ENCODE data around the gene IFNLR1. TPM values are rescaled to one million over a fixed set of nuclear protein-coding genes. Genes with fewer than 3 reads are reported as not detected.

Gene IFNLR1
- total and polyA plus RNA-seq, 2 donors = 0.51 to 0.79 TPM

GRCh38 chr1:24141311-24141997, 45.6 kb downstream of the IFNLR1 start:
- Histone ChIP-seq H3K4me3 (ENCODE audit: low read depth, low read length) (no peak overlapping the region), H3K4me1 (ENCODE audit: insufficient read depth) (no peaks in the 10 kb centered on the region), H3K27ac (ENCODE audit: low read depth) (no peak overlapping the region), H3K36me3 (ENCODE audit: insufficient read depth) (no peaks in the 10 kb centered on the region)
- 85% methylated on average over 10 of the region's 10 CpGs for WGBS
- no peak for DNase-seq (ENCODE audit: extremely low spot score)

- DNase-seq (ENCODE audit: extremely low spot score) = no peak
- Histone ChIP-seq H3K4me1 (ENCODE audit: insufficient read depth) (no peaks in the 10 kb centered on the region), H3K27ac (ENCODE audit: low read depth) (no peak overlapping the region), H3K4me3 (ENCODE audit: low read depth, low read length) (no peak overlapping the region), H3K36me3 (ENCODE audit: insufficient read depth) (no peaks in the 10 kb centered on the region)
- WGBS = 86% methylated on average over 17 of the region's 17 CpGs
Measured at GRCh38 chr1:24140741-24141181, 46.3 kb downstream of the IFNLR1 start.

- Histone ChIP-seq H3K36me3 (ENCODE audit: insufficient read depth) (no peaks in the 10 kb centered on the region), H3K27ac (ENCODE audit: low read depth) (no peak overlapping the region), H3K4me1 (ENCODE audit: insufficient read depth) (no peaks in the 10 kb centered on the region), H3K4me3 (ENCODE audit: low read depth, low read length) (no peak overlapping the region)
- WGBS = 89% methylated on average over 11 of the region's 11 CpGs
- DNase-seq (ENCODE audit: extremely low spot score) = no peak
Measured at GRCh38 chr1:24139841-24140425, 47.2 kb downstream of the IFNLR1 start.

GRCh38 chr1:24139222-24139489, 47.9 kb downstream of the IFNLR1 start:
- Histone ChIP-seq H3K4me3 (ENCODE audit: low read depth, low read length) (no peak overlapping the region), H3K4me1 (ENCODE audit: insufficient read depth) (no peaks in the 10 kb centered on the region), H3K27ac (ENCODE audit: low read depth) (no peak overlapping the region), H3K36me3 (ENCODE audit: insufficient read depth) (no peaks in the 10 kb centered on the region)
- 74% methylated on average over 2 of the region's 2 CpGs for WGBS
- DNase-seq (ENCODE audit: extremely low spot score) = no peak

- Histone ChIP-seq H3K4me1 (ENCODE audit: insufficient read depth) (no peaks in the 10 kb centered on the region), H3K36me3 (ENCODE audit: insufficient read depth) (no peaks in the 10 kb centered on the region), H3K27ac (ENCODE audit: low read depth) (no peak overlapping the region), H3K4me3 (ENCODE audit: low read depth, low read length) (no peak overlapping the region)
- DNase-seq (ENCODE audit: extremely low spot score) = no peak
- 58% methylated on average over 13 of the region's 13 CpGs for WGBS
Measured at GRCh38 chr1:24138476-24139221, 48.4 kb downstream of the IFNLR1 start.

- no peak overlapping the region for H3K4me3 ChIP-seq (ENCODE audit: low read depth, low read length)
- WGBS = 83% methylated on average over 15 of the region's 15 CpGs
- H3K27ac ChIP-seq (ENCODE audit: low read depth) = no peak overlapping the region
- no peak for DNase-seq (ENCODE audit: extremely low spot score)
- H3K36me3 ChIP-seq (ENCODE audit: insufficient read depth) = no peaks in the 10 kb centered on the region
- H3K4me1 ChIP-seq (ENCODE audit: insufficient read depth) = no peaks in the 10 kb centered on the region
Measured at GRCh38 chr1:24136956-24137539, 50.0 kb downstream of the IFNLR1 start.

- H3K4me1 ChIP-seq (ENCODE audit: insufficient read depth) = no peaks in the 10 kb centered on the region
- no peak overlapping the region for H3K4me3 ChIP-seq (ENCODE audit: low read depth, low read length)
- 86% methylated on average over 3 of the region's 3 CpGs for WGBS
- DNase-seq (ENCODE audit: extremely low spot score) = no peak
- H3K36me3 ChIP-seq (ENCODE audit: insufficient read depth) = no peaks in the 10 kb centered on the region
- no peak overlapping the region for H3K27ac ChIP-seq (ENCODE audit: low read depth)
Measured at GRCh38 chr1:24134376-24134775, 52.7 kb downstream of the IFNLR1 start.

GRCh38 chr1:24133819-24134218, 53.3 kb downstream of the IFNLR1 start:
- WGBS = 91% methylated on average over 1 of the region's 1 CpG
- no peaks in the 10 kb centered on the region for H3K4me1 ChIP-seq (ENCODE audit: insufficient read depth)
- no peak overlapping the region for H3K27ac ChIP-seq (ENCODE audit: low read depth)
- H3K36me3 ChIP-seq (ENCODE audit: insufficient read depth) = no peaks in the 10 kb centered on the region
- no peak for DNase-seq (ENCODE audit: extremely low spot score)
- no peak overlapping the region for H3K4me3 ChIP-seq (ENCODE audit: low read depth, low read length)

- Histone ChIP-seq H3K4me3 (ENCODE audit: low read depth, low read length) (no peak overlapping the region), H3K4me1 (ENCODE audit: insufficient read depth) (no peaks in the 10 kb centered on the region), H3K27ac (ENCODE audit: low read depth) (no peak overlapping the region), H3K36me3 (ENCODE audit: insufficient read depth) (no peaks in the 10 kb centered on the region)
- WGBS = 86% methylated on average over 3 of the region's 3 CpGs
- DNase-seq (ENCODE audit: extremely low spot score) = no peak
Measured at GRCh38 chr1:24130385-24130784, 56.7 kb downstream of the IFNLR1 start.

- 84% methylated on average over 7 of the region's 7 CpGs for WGBS
- H3K36me3 ChIP-seq (ENCODE audit: insufficient read depth) = no peaks in the 10 kb centered on the region
- H3K4me1 ChIP-seq (ENCODE audit: insufficient read depth) = no peaks in the 10 kb centered on the region
- H3K27ac ChIP-seq (ENCODE audit: low read depth) = no peak overlapping the region
- H3K4me3 ChIP-seq (ENCODE audit: low read depth, low read length) = no peak overlapping the region
- DNase-seq (ENCODE audit: extremely low spot score) = no peak
Measured at GRCh38 chr1:24127801-24128363, 59.2 kb downstream of the IFNLR1 start.

- Histone ChIP-seq H3K4me1 (ENCODE audit: insufficient read depth) (no peaks in the 10 kb centered on the region), H3K36me3 (ENCODE audit: insufficient read depth) (no peaks in the 10 kb centered on the region), H3K27ac (ENCODE audit: low read depth) (no peak overlapping the region), H3K4me3 (ENCODE audit: low read depth, low read length) (no peak overlapping the region)
- 86% methylated on average over 3 of the region's 3 CpGs for WGBS
- DNase-seq (ENCODE audit: extremely low spot score) = no peak
Measured at GRCh38 chr1:24127134-24127800, 59.8 kb downstream of the IFNLR1 start.

- Histone ChIP-seq H3K4me1 (ENCODE audit: insufficient read depth) (no peaks in the 10 kb centered on the region), H3K27ac (ENCODE audit: low read depth) (no peak overlapping the region), H3K36me3 (ENCODE audit: insufficient read depth) (no peaks in the 10 kb centered on the region), H3K4me3 (ENCODE audit: low read depth, low read length) (no peak overlapping the region)
- no peak for DNase-seq (ENCODE audit: extremely low spot score)
- 50% methylated on average over 5 of the region's 5 CpGs for WGBS
Measured at GRCh38 chr1:24126672-24127023, 60.4 kb downstream of the IFNLR1 start.

- no peak overlapping the region for H3K27ac ChIP-seq (ENCODE audit: low read depth)
- H3K4me1 ChIP-seq (ENCODE audit: insufficient read depth) = no peaks in the 10 kb centered on the region
- H3K36me3 ChIP-seq (ENCODE audit: insufficient read depth) = no peaks in the 10 kb centered on the region
- DNase-seq (ENCODE audit: extremely low spot score) = no peak
- H3K4me3 ChIP-seq (ENCODE audit: low read depth, low read length) = no peak overlapping the region
- WGBS = 23% methylated on average over 6 of the region's 6 CpGs
Measured at GRCh38 chr1:24126018-24126671, 60.9 kb downstream of the IFNLR1 start.

Measured in urinary bladder (tissue), 4 donors.